ENCODE data around the gene CCR2.

The CCR2 gene

DNA sequence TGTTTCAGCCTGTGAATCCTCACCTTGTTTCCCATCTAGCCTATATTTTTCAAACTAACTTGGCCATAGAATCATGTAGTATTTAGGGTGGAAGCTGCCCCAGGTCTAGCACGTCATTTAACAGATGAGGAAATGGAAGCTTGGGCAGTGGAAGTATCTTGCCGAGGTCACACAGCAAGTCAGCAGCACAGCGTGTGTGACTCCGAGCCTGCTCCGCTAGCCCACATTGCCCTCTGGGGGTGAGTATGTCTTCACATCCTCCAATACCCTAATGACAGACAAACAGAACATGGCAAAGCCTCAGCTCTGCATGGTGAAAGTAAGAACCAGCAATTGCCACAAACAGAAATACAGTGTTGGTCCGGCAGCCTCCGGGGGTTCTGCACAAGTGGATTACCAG lies 14.7 kb downstream of the CCR2 start:
- no peak overlapping the region for H3K4me2 ChIP-seq (ENCODE audit: low read depth, low read length, poor library complexity, severe bottlenecking)
- no peaks in the 10 kb centered on the region for H3K36me3 ChIP-seq (ENCODE audit: insufficient read depth, low read length)
- no peaks in the 10 kb centered on the region for H3K79me2 ChIP-seq (ENCODE audit: insufficient read depth, low read length)
- no peaks in the 10 kb centered on the region for H4K20me1 ChIP-seq (ENCODE audit: insufficient read depth, low read length, poor library complexity, severe bottlenecking)
- H3K9ac ChIP-seq (ENCODE audit: low read depth, low read length, poor library complexity, severe bottlenecking): no peak overlapping the region
- H3F3A ChIP-seq (ENCODE audit: low read depth): peaks cover 7% of the 10 kb centered on the region
- H3K27me3 ChIP-seq (ENCODE audit: insufficient read depth, low read length, poor library complexity, severe bottlenecking): no peaks in the 10 kb centered on the region
- no peaks in the 10 kb centered on the region for H3K9me3 ChIP-seq (ENCODE audit: insufficient read depth, low read depth, low read length)
- TF ChIP-seq, protein P1, sequence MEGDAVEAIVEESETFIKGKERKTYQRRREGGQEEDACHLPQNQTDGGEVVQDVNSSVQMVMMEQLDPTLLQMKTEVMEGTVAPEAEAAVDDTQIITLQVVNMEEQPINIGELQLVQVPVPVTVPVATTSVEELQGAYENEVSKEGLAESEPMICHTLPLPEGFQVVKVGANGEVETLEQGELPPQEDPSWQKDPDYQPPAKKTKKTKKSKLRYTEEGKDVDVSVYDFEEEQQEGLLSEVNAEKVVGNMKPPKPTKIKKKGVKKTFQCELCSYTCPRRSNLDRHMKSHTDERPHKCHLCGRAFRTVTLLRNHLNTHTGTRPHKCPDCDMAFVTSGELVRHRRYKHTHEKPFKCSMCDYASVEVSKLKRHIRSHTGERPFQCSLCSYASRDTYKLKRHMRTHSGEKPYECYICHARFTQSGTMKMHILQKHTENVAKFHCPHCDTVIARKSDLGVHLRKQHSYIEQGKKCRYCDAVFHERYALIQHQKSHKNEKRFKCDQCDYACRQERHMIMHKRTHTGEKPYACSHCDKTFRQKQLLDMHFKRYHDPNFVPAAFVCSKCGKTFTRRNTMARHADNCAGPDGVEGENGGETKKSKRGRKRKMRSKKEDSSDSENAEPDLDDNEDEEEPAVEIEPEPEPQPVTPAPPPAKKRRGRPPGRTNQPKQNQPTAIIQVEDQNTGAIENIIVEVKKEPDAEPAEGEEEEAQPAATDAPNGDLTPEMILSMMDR (conservative IDR thresholded peaks at IDR 0.05; ENCODE audit: low read length): peak; percentile 71
- TF ChIP-seq EZH2phosphoT487 (IDR thresholded peaks at IDR 0.05; ENCODE audit: borderline replicate concordance): no peak
- peak overlapping the region; percentile 61 for H2AFZ ChIP-seq (ENCODE audit: low read length)
- no peaks in the 10 kb centered on the region for H3K9me2 ChIP-seq (replicated peaks; ENCODE audit: low read depth, low read length)
- H3K4me3 ChIP-seq (ENCODE audit: low read length, poor library complexity, severe bottlenecking): no peak overlapping the region
- peaks cover 34% of the 10 kb centered on the region for H3K4me1 ChIP-seq (ENCODE audit: insufficient read depth, low read length, poor library complexity, severe bottlenecking)

DNA sequence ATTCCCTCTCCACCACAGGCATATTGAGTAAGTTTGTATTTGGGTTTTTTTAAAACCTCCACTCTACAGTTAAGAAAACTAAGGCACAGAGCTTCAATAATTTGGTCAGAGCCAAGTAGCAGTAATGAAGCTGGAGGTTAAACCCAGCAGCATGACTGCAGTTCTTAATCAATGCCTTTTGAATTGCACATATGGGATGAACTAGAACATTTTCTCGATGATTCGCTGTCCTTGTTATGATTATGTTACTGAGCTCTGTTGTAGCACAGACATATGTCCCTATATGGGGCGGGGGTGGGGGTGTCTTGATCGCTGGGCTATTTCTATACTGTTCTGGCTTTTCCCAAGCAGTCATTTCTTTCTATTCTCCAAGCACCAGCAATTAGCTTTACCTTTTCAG lies 15.2 kb downstream of the CCR2 start:
- Histone ChIP-seq H3K9me2 (replicated peaks; ENCODE audit: low read depth, low read length) (no peaks in the 10 kb centered on the region), H3K79me2 (ENCODE audit: insufficient read depth, low read length) (no peaks in the 10 kb centered on the region), H4K20me1 (ENCODE audit: insufficient read depth, low read length, poor library complexity, severe bottlenecking) (no peaks in the 10 kb centered on the region), H3K9me3 (ENCODE audit: insufficient read depth, low read depth, low read length) (no peaks in the 10 kb centered on the region), H3F3A (ENCODE audit: low read depth) (peaks cover 7% of the 10 kb centered on the region), H3K4me1 (ENCODE audit: insufficient read depth, low read length, poor library complexity, severe bottlenecking) (peaks cover 39% of the 10 kb centered on the region), H3K36me3 (ENCODE audit: insufficient read depth, low read length) (no peaks in the 10 kb centered on the region), H2AFZ (ENCODE audit: low read length) (no peak overlapping the region), H3K9ac (ENCODE audit: low read depth, low read length, poor library complexity, severe bottlenecking) (no peak overlapping the region), H3K27me3 (ENCODE audit: insufficient read depth, low read length, poor library complexity, severe bottlenecking) (no peaks in the 10 kb centered on the region), H3K4me3 (ENCODE audit: low read length, poor library complexity, severe bottlenecking) (no peak overlapping the region), H3K4me2 (ENCODE audit: low read depth, low read length, poor library complexity, severe bottlenecking) (no peak overlapping the region)
- TF ChIP-seq, protein P1 (conservative IDR thresholded peaks at IDR 0.05; ENCODE audit: low read length): no peak
- TF ChIP-seq EZH2phosphoT487 (IDR thresholded peaks at IDR 0.05; ENCODE audit: borderline replicate concordance): no peak

DNA sequence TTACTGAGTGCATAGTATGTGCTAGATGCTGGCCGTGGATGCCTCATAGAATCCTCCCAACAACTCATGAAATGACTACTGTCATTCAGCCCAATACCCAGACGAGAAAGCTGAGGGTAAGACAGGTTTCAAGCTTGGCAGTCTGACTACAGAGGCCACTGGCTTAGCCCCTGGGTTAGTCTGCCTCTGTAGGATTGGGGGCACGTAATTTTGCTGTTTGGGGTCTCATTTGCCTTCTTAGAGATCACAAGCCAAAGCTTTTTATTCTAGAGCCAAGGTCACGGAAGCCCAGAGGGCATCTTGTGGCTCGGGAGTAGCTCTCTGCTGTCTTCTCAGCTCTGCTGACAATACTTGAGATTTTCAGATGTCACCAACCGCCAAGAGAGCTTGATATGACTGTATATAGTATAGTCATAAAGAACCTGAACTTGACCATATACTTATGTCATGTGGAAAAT lies 15.8 kb downstream of the CCR2 start:
- H3F3A ChIP-seq (ENCODE audit: low read depth): peaks cover 7% of the 10 kb centered on the region
- H3K36me3 ChIP-seq (ENCODE audit: insufficient read depth, low read length): no peaks in the 10 kb centered on the region
- H2AFZ ChIP-seq (ENCODE audit: low read length): no peak overlapping the region
- H3K4me3 ChIP-seq (ENCODE audit: low read length, poor library complexity, severe bottlenecking): no peak overlapping the region
- TF ChIP-seq, protein P1 (conservative IDR thresholded peaks at IDR 0.05; ENCODE audit: low read length): no peak
- peaks cover 44% of the 10 kb centered on the region for H3K4me1 ChIP-seq (ENCODE audit: insufficient read depth, low read length, poor library complexity, severe bottlenecking)
- H3K4me2 ChIP-seq (ENCODE audit: low read depth, low read length, poor library complexity, severe bottlenecking): no peak overlapping the region
- no peaks in the 10 kb centered on the region for H4K20me1 ChIP-seq (ENCODE audit: insufficient read depth, low read length, poor library complexity, severe bottlenecking)
- peak overlapping the region; percentile 26 for H3K9ac ChIP-seq (ENCODE audit: low read depth, low read length, poor library complexity, severe bottlenecking)
- H3K27me3 ChIP-seq (ENCODE audit: insufficient read depth, low read length, poor library complexity, severe bottlenecking): no peaks in the 10 kb centered on the region
- H3K9me2 ChIP-seq (replicated peaks; ENCODE audit: low read depth, low read length): no peaks in the 10 kb centered on the region
- H3K79me2 ChIP-seq (ENCODE audit: insufficient read depth, low read length): no peaks in the 10 kb centered on the region
- no peaks in the 10 kb centered on the region for H3K9me3 ChIP-seq (ENCODE audit: insufficient read depth, low read depth, low read length)
